GM21576 (cell line): ENCODE results near the gene MRPL24.

Experiments used
- ATAC-seq: cut with Tn5 transposase; IDR thresholded peaks from one replicate; pipeline ENCODE4 v1.9.1; 2021; ENCODE audit warnings: mild to moderate bottlenecking, moderate library complexity; ENCODE audit not compliant: unreplicated experiment

The MRPL24 gene

GRCh38 chr1:156712626-156713025 lies 28.3 kb downstream of the MRPL24 start:
- ATAC-seq, result no peak

GRCh38 chr1:156711011-156711817 lies 29.7 kb downstream of the MRPL24 start:
- ATAC-seq, result no peak

GRCh38 chr1:156709757-156710489 lies 31.0 kb downstream of the MRPL24 start:
- ATAC-seq, result no peak

- no peak for ATAC-seq
These were observed 31.9 kb downstream of the MRPL24 start for GRCh38 chr1:156709031-156709430.

GRCh38 chr1:156708218-156708661 lies 32.6 kb downstream of the MRPL24 start:
- ATAC-seq, result no peak

GRCh38 chr1:156707417-156708217 lies 33.3 kb downstream of the MRPL24 start:
- ATAC-seq, result no peak

GRCh38 chr1:156706657-156707416 lies 34.1 kb downstream of the MRPL24 start:
- ATAC-seq, result no peak

- ATAC-seq, result no peak
These were observed 34.8 kb downstream of the MRPL24 start for GRCh38 chr1:156705918-156706656.

GRCh38 chr1:156705321-156705917 lies 35.5 kb downstream of the MRPL24 start, which contains the start of gene CRABP2:
CRABP2 (minus strand) TSS chr1:156705583; CDS start chr1:156705446, 137 bp downstream.
- no peak for ATAC-seq

- no peak for ATAC-seq
These were observed 36.0 kb downstream of the MRPL24 start for GRCh38 chr1:156704930-156705320.

GRCh38 chr1:156704166-156704711 lies 36.6 kb downstream of the MRPL24 start:
- ATAC-seq, result no peak

- no peak for ATAC-seq
These were observed 37.1 kb downstream of the MRPL24 start for GRCh38 chr1:156703741-156704140.

- no peak for ATAC-seq
These were observed 37.6 kb downstream of the MRPL24 start for GRCh38 chr1:156703336-156703735.

GRCh38 chr1:156700736-156701531 lies 40.0 kb downstream of the MRPL24 start:
- ATAC-seq, result no peak

GRCh38 chr1:156698995-156699394 lies 41.9 kb downstream of the MRPL24 start:
- ATAC-seq, result no peak

GRCh38 chr1:156697481-156697880 lies 43.4 kb downstream of the MRPL24 start:
- no peak for ATAC-seq

- ATAC-seq, result no peak
These were observed 44.1 kb downstream of the MRPL24 start for GRCh38 chr1:156696755-156697154.

GRCh38 chr1:156694690-156694962 lies 46.3 kb downstream of the MRPL24 start:
- no peak for ATAC-seq
